Neural crest cell (in vitro differentiated cells): Measurements from ENCODE around the gene ANO7. TPM values are rescaled to one million over a fixed set of nuclear protein-coding genes. Genes with fewer than 3 reads are reported as not detected.

Experiments used
- DNase-seq: peaks from one replicate; pipeline ENCODE4 v3.0.0; 2021; ENCODE audit warnings: low read depth, mixed read lengths, low spot score
- H3K27ac Mint-ChIP-seq: one replicate; pipeline ENCODE4 v1.8.0; 2021; ENCODE audit warnings: mild to moderate bottlenecking, mixed read lengths; ENCODE audit not compliant: unreplicated experiment
- H3K27me3 Mint-ChIP-seq: 2 replicates; pipeline ENCODE4 v1.8.0; 2021; ENCODE audit warnings: low read depth, mild to moderate bottlenecking, mixed read lengths
- H3K36me3 Mint-ChIP-seq: 2 replicates; pipeline ENCODE4 v1.8.0; 2021; ENCODE audit warnings: low read depth, mild to moderate bottlenecking, mixed read lengths
- H3K4me1 Mint-ChIP-seq: 2 replicates; pipeline ENCODE4 v1.8.0; 2021; ENCODE audit warnings: mixed read lengths
- H3K4me3 Mint-ChIP-seq: one replicate; pipeline ENCODE4 v1.8.0; 2021; ENCODE audit warnings: mild to moderate bottlenecking, mixed read lengths
- H3K9me3 Mint-ChIP-seq: 2 replicates; pipeline ENCODE4 v1.8.0; 2021; ENCODE audit warnings: mixed read lengths
- total RNA-seq: library from RNA; stranded (reverse); gene quantifications from 2 replicates; pipeline ENCODE4 v1.2.1, GENCODE V29; 2021
- TF ChIP-seq, protein P1 (sequence below): fragments of 200-600 bp; sonication (generic); conservative IDR thresholded peaks from 2 replicates; pipeline ENCODE4 v1.5.0; 2021; ENCODE audit warnings: antibody characterized with exemption, mild to moderate bottlenecking

ANO7 gene
- total RNA-seq, 1 donor from 2014 or later: 3.2 TPM

DNA sequence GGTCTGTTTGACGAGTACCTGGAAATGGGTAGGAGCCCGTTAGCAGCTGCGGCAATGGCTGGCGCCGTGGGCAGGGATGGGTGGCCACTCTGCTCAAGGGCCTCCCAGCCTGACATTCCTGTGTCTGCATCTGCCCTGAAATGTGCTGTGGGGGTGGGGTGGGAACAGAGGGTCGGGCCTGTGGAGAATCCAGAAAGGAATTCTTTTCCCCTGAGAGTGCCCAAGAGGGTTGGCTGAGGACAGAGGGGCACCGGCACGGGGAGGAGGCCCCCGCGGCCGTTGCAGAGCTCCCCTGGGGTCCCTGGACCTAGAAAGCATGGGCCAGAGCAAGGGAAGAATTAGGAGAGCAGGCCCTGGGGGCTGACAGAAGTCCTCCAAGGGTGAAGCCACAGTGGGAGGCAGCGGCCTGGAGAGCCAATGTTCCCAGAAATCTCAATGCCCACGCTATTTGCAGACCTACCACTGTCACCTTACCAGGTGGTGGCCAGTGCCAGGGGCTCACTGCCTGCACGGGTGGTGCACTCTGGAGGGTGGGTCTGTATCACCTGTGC, 27.8 kb downstream of the ANO7 start:
- no peak for DNase-seq
- H3K4me1 Mint-ChIP-seq: peaks cover 16% of the 10 kb centered on the region
- H3K36me3 Mint-ChIP-seq: no peaks in the 10 kb centered on the region
- no peaks in the 10 kb centered on the region for H3K9me3 Mint-ChIP-seq
- TF ChIP-seq, protein P1, sequence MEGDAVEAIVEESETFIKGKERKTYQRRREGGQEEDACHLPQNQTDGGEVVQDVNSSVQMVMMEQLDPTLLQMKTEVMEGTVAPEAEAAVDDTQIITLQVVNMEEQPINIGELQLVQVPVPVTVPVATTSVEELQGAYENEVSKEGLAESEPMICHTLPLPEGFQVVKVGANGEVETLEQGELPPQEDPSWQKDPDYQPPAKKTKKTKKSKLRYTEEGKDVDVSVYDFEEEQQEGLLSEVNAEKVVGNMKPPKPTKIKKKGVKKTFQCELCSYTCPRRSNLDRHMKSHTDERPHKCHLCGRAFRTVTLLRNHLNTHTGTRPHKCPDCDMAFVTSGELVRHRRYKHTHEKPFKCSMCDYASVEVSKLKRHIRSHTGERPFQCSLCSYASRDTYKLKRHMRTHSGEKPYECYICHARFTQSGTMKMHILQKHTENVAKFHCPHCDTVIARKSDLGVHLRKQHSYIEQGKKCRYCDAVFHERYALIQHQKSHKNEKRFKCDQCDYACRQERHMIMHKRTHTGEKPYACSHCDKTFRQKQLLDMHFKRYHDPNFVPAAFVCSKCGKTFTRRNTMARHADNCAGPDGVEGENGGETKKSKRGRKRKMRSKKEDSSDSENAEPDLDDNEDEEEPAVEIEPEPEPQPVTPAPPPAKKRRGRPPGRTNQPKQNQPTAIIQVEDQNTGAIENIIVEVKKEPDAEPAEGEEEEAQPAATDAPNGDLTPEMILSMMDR: no peak
- H3K4me3 Mint-ChIP-seq: peak overlapping the region; percentile 89
- no peak overlapping the region for H3K27ac Mint-ChIP-seq
- peaks cover 11% of the 10 kb centered on the region for H3K27me3 Mint-ChIP-seq

GRCh38 chr2:241217320-241218031, 29.0 kb downstream of the ANO7 start:
- peak overlapping the region; percentile 89 for H3K4me3 Mint-ChIP-seq
- peak; percentile 60 for DNase-seq

GRCh38 chr2:241218131-241219029, 29.9 kb downstream of the ANO7 start:
- Mint-ChIP-seq H3K4me1 (peaks cover 23% of the 10 kb centered on the region), H3K36me3 (no peaks in the 10 kb centered on the region), H3K4me3 (peak overlapping the region; percentile 94), H3K27ac (peak overlapping the region; percentile 75), H3K9me3 (no peaks in the 10 kb centered on the region), H3K27me3 (peaks cover 9% of the 10 kb centered on the region)
- TF ChIP-seq, protein P1: peak; percentile 34
- DNase-seq: peak; percentile 50

More at GRCh38 chr2:241217320-241218031, 29.0 kb downstream of the ANO7 start:
- Mint-ChIP-seq H3K27ac (peak overlapping the region; percentile 50), H3K27me3 (peaks cover 11% of the 10 kb centered on the region), H3K4me1 (peaks cover 19% of the 10 kb centered on the region), H3K36me3 (no peaks in the 10 kb centered on the region), H3K9me3 (no peaks in the 10 kb centered on the region)
- TF ChIP-seq, protein P1: no peak

DNA sequence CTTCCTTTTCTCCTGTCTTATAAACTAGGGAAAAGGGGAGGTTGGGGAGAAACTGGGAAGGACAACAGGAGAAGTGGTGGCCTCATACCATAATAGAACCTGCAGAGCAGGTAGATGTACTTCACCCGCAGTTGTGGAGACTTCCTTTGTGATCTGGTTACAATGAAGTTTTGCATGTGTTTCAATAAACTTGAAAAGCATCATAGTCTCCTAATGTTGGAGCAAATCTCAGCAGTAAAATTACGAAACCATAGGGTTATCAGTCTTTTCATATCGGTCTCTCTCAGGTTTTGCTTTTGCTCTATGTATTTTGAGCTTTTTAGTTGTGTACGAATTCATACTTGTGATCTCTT, 30.5 kb downstream of the ANO7 start:
- Mint-ChIP-seq H3K4me1 (peaks cover 29% of the 10 kb centered on the region), H3K27ac (no peak overlapping the region), H3K4me3 (peak overlapping the region; percentile 94), H3K9me3 (no peaks in the 10 kb centered on the region), H3K36me3 (no peaks in the 10 kb centered on the region), H3K27me3 (peaks cover 9% of the 10 kb centered on the region)
- TF ChIP-seq, protein P1: no peak
- DNase-seq: no peak

- H3K9me3 Mint-ChIP-seq: no peaks in the 10 kb centered on the region
- H3K4me3 Mint-ChIP-seq: peak overlapping the region; percentile 94
- no peak for DNase-seq
- TF ChIP-seq, protein P1: no peak
- H3K36me3 Mint-ChIP-seq: no peaks in the 10 kb centered on the region
- peaks cover 38% of the 10 kb centered on the region for H3K4me1 Mint-ChIP-seq
- H3K27ac Mint-ChIP-seq: no peak overlapping the region
- H3K27me3 Mint-ChIP-seq: peaks cover 12% of the 10 kb centered on the region
Observed at GRCh38 chr2:241219856-241220356, 31.4 kb downstream of the ANO7 start.
